HG02981 (cell line): Measurements from ENCODE around the gene CARD8.

Experiments
- ATAC-seq: cut with Tn5 transposase; IDR thresholded peaks from one replicate; pipeline ENCODE4 v1.9.1; 2021; ENCODE audit warnings: mild to moderate bottlenecking, moderate library complexity; ENCODE audit not compliant: unreplicated experiment

The CARD8 gene

DNA sequence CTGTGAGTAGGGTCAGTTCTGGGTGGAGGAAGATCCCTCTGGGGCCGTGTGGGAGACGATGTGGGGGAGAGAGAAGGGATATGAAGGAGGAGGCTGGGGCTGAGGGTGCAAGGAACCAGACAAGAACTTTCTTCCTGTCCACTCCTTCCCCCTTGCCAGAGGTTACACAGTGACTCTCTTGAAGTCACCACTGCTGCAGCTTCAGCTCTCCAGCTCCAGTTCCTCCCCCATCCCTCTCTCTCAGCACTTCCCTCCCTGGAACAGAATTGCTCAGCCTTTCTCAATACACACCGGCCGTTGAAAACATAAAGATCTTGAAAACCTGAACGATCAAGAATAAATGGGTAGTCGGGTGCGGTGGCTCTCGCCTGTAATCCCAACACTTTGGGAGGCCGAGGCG lies 80.1 kb downstream of the CARD8 start:
- ATAC-seq = no peak

DNA sequence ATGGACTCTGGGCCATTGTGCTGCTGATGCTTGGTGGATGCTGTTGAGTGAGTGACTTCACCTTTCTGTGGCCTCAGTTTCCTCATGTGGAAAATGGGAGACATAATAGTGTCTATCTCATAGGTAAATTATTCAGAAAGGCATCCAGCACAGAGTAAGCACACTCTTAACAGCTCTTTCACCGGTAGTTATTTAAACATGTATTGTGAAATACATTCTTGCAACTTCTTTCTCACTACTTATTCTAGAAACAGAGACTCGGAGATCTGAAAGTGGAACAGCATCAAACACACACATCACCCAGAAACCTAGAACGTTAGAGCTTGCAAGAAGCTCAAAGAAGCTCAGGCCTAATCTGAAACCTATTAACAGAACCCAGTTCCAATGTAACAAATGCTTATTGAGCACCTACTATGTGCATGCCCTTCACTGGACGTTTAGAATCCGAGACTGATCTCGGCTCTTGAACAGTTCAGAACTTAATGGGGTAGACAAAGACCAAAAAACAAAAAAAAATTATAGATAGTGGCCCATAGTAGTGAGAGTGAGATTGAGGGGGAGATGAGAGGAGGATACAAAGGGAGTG lies 81.2 kb downstream of the CARD8 start:
- ATAC-seq = no peak

- no peak for ATAC-seq
These were observed 84.0 kb downstream of the CARD8 start for GRCh38 chr19:48171710-48172109.

DNA sequence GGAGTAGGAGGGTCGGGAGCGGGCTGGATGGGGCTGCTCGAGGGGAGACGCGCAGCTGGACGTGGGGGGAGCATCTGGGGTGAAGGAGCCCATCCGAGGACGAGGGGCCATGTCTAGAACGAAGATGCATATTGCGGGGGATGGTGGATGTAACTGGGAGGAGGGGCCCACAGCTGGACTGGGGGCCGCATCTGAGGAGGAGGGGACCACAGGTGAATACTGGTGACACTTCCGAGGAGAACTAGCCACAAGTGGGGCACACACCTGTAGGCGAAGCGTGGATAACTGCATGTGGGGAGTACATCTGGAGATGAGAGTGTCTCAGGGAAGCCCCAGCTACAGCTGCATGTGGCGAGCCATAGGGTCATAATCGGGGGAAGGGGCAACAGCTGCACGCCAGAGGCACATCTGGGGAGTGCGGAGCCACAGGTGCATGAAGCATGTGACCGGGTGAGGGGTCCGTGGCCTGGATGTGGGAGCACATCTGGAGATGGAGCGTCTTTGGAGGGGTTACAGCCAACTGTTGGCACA lies 84.8 kb downstream of the CARD8 start:
- no peak for ATAC-seq

GRCh38 chr19:48169939-48170803 lies 85.5 kb downstream of the CARD8 start, which contains the start of the genes LIG1 and ZSWIM9:
Gene LIG1 (minus strand): TSS chr19:48170344. CDS start chr19:48165566, 4,778 bp downstream.
Gene ZSWIM9 (plus strand): TSS chr19:48170680. CDS start chr19:48171803, 1,123 bp downstream.
- peak; percentile 81 for ATAC-seq

- ATAC-seq = peak; percentile 6
These were observed 86.2 kb downstream of the CARD8 start for GRCh38 chr19:48169578-48169938.

DNA sequence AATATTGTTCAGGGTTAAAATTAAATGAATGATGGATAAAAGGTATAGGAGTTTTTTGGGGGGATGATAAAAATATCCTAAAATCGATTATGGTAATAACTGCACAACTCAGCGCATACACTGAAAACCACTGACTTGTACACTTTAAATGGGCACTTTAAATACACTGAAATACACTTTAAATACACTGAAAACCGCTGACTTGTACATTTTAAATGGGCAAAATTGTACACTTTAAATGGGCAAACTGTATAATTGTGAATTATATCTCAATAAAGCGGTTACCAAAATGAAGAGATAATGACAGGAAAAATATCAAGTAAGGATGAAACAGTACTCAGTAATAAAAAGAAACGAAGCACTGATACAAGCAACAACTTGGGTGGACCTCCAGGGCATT lies 87.0 kb downstream of the CARD8 start:
- no peak for ATAC-seq

- no peak for ATAC-seq
These were observed 97.4 kb downstream of the CARD8 start for GRCh38 chr19:48158210-48158790.
